ENCODE data around the gene APBB3. TPM values are rescaled to one million over a fixed set of nuclear protein-coding genes. Genes with fewer than 3 reads are reported as not detected.

Gene APBB3
- total and polyA plus RNA-seq, 2 experiments from 2014 or later = 13.1 to 13.8 TPM

GRCh38 chr5:140563596-140563995 lies 802 bp downstream of the APBB3 start:
- H3K9me2 ChIP-seq (ENCODE audit: insufficient read depth) = no peaks in the 10 kb centered on the region
- H3F3A ChIP-seq (ENCODE audit: insufficient read depth) = peaks cover 13% of the 10 kb centered on the region; the same call in 1 of the 2 replicates
- H3K79me2 ChIP-seq (ENCODE audit: insufficient read depth) = peaks cover 49% of the 10 kb centered on the region
- H3K36me3 ChIP-seq (ENCODE audit: low read depth) = peaks cover 8% of the 10 kb centered on the region; the same call in 1 of the 2 replicates
- H3K4me3 ChIP-seq = peak overlapping the region; percentile 90
- in situ Hi-C loops (cut with MboI) = no loop called here
- H2AFZ ChIP-seq = peak overlapping the region; percentile 81
- TF ChIP-seq EZH2 (IDR thresholded peaks at IDR 0.05; ENCODE audit: insufficient read depth, poor library complexity, severe bottlenecking) (no peak), EZH2phosphoT487 (IDR thresholded peaks at IDR 0.05; ENCODE audit: insufficient read depth, low read depth) (no peak)
- H4K20me1 ChIP-seq (ENCODE audit: insufficient read depth) = no peaks in the 10 kb centered on the region
- H3K9me3 ChIP-seq (ENCODE audit: low read depth) = no peaks in the 10 kb centered on the region
- H3K4me2 ChIP-seq (ENCODE audit: unreplicated experiment) = peak overlapping the region; percentile 92
- H3K9ac ChIP-seq = peak overlapping the region; percentile 85
- H3K4me1 ChIP-seq (ENCODE audit: insufficient read depth) = peaks cover 18% of the 10 kb centered on the region
- no peak for DNase-seq
- H3K27me3 ChIP-seq (replicated peaks; ENCODE audit: insufficient read depth) = no peaks in the 10 kb centered on the region
- H3K27ac ChIP-seq = peak overlapping the region; percentile 81
- WGBS, 2 experiments (ENCODE audit: low coverage in 1 of 2, low lambda C conversion rate in 2 of 2, missing lambda C conversion rate in 2 of 2) = 52 to 55% methylated on average over 8 of the region's 8 CpGs

- Histone ChIP-seq H3K36me3 (ENCODE audit: low read depth) (0 out of 2 replicates have a peak, but pooled peaks cover 5% of the 10 kb centered on the region), H3K27me3 (replicated peaks; ENCODE audit: insufficient read depth) (no peaks in the 10 kb centered on the region), H3K27ac (no peak overlapping the region), H3K9me3 (ENCODE audit: low read depth) (no peaks in the 10 kb centered on the region), H3K9ac (no peak overlapping the region), H3F3A (ENCODE audit: insufficient read depth) (peaks cover 21% of the 10 kb centered on the region), H3K9me2 (ENCODE audit: insufficient read depth) (no peaks in the 10 kb centered on the region), H3K79me2 (ENCODE audit: insufficient read depth) (peaks cover 36% of the 10 kb centered on the region), H3K4me2 (ENCODE audit: unreplicated experiment) (no peak overlapping the region), H3K4me1 (ENCODE audit: insufficient read depth) (peaks cover 22% of the 10 kb centered on the region), H2AFZ (no peak overlapping the region), H4K20me1 (ENCODE audit: insufficient read depth) (no peaks in the 10 kb centered on the region), H3K4me3 (no peak overlapping the region)
- 91 to 98% methylated on average over 10 of the region's 10 CpGs for WGBS, 2 experiments (ENCODE audit: low coverage in 1 of 2, low lambda C conversion rate in 2 of 2, missing lambda C conversion rate in 2 of 2)
- TF ChIP-seq EZH2phosphoT487 (IDR thresholded peaks at IDR 0.05; ENCODE audit: insufficient read depth, low read depth) (no peak), EZH2 (IDR thresholded peaks at IDR 0.05; ENCODE audit: insufficient read depth, poor library complexity, severe bottlenecking) (no peak)
- in situ Hi-C loops (cut with MboI) = no loop called here
- DNase-seq = no peak
Measured at GRCh38 chr5:140561753-140562523, 2.5 kb downstream of the APBB3 start.

DNA sequence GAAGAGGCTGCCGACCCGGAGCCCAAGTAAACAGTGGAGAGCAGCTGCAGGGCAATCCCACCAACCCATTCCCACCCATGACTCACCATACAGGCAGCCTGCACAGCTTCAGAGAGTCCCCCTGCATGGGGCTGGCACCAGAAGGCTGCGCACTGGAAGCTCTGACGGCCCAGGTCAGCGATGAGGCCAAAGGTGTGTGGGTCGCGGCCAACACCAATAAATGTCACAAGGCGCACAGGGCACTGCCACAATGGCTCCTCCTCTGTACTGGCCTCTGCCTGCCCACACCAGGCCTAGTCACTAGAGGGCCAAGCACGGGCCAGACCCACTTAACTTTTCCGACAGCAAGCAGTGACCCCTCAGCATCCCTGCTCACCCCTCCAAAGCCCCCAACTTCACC lies 4.2 kb downstream of the APBB3 start:
- no peaks in the 10 kb centered on the region for H3K9me2 ChIP-seq (ENCODE audit: insufficient read depth)
- no peak overlapping the region for H2AFZ ChIP-seq
- in situ Hi-C loops (cut with MboI) = no loop called here
- no peaks in the 10 kb centered on the region for H3K27me3 ChIP-seq (replicated peaks; ENCODE audit: insufficient read depth)
- no peak overlapping the region for H3K9ac ChIP-seq
- H3F3A ChIP-seq (ENCODE audit: insufficient read depth) = peaks cover 22% of the 10 kb centered on the region
- TF ChIP-seq EZH2 (IDR thresholded peaks at IDR 0.05; ENCODE audit: insufficient read depth, poor library complexity, severe bottlenecking) (no peak), EZH2phosphoT487 (IDR thresholded peaks at IDR 0.05; ENCODE audit: insufficient read depth, low read depth) (no peak)
- H3K4me1 ChIP-seq (ENCODE audit: insufficient read depth) = peaks cover 23% of the 10 kb centered on the region
- no peak for DNase-seq
- no peaks in the 10 kb centered on the region for H3K9me3 ChIP-seq (ENCODE audit: low read depth)
- no peaks in the 10 kb centered on the region for H4K20me1 ChIP-seq (ENCODE audit: insufficient read depth)
- H3K27ac ChIP-seq = no peak overlapping the region
- H3K4me3 ChIP-seq = no peak overlapping the region
- H3K79me2 ChIP-seq (ENCODE audit: insufficient read depth) = peaks cover 36% of the 10 kb centered on the region
- H3K36me3 ChIP-seq (ENCODE audit: low read depth) = no peaks in the 10 kb centered on the region
- WGBS, 2 experiments (ENCODE audit: low coverage in 1 of 2, low lambda C conversion rate in 2 of 2, missing lambda C conversion rate in 2 of 2) = 94 to 96% methylated on average over 10 of the region's 10 CpGs
- H3K4me2 ChIP-seq (ENCODE audit: unreplicated experiment) = no peak overlapping the region

- DNase-seq = no peak
- H3F3A ChIP-seq (ENCODE audit: insufficient read depth) = peaks cover 34% of the 10 kb centered on the region
- TF ChIP-seq EZH2 (IDR thresholded peaks at IDR 0.05; ENCODE audit: insufficient read depth, poor library complexity, severe bottlenecking) = no peak
- TF ChIP-seq EZH2phosphoT487 (IDR thresholded peaks at IDR 0.05; ENCODE audit: insufficient read depth, low read depth) = no peak
- H3K4me2 ChIP-seq (ENCODE audit: unreplicated experiment) = no peak overlapping the region
- 0 out of 2 replicates have a peak, but pooled peaks cover under 1% of the 10 kb centered on the region for H3K36me3 ChIP-seq (ENCODE audit: low read depth)
- no peak overlapping the region for H3K4me3 ChIP-seq
- in situ Hi-C loops (cut with MboI) = no loop called here
- no peak overlapping the region; the same call in 1 of the 2 replicates for H3K27ac ChIP-seq
- H3K9me2 ChIP-seq (ENCODE audit: insufficient read depth) = no peaks in the 10 kb centered on the region
- H3K79me2 ChIP-seq (ENCODE audit: insufficient read depth) = peaks cover 47% of the 10 kb centered on the region
- H3K9ac ChIP-seq = no peak overlapping the region
- H3K4me1 ChIP-seq (ENCODE audit: insufficient read depth) = peaks cover 34% of the 10 kb centered on the region
- WGBS, 2 experiments (ENCODE audit: low coverage in 1 of 2, low lambda C conversion rate in 2 of 2, missing lambda C conversion rate in 2 of 2) = 85 to 87% methylated on average over 7 to 9 of the region's 9 CpGs
- H2AFZ ChIP-seq = no peak overlapping the region
- no peaks in the 10 kb centered on the region for H3K27me3 ChIP-seq (replicated peaks; ENCODE audit: insufficient read depth)
- no peaks in the 10 kb centered on the region for H4K20me1 ChIP-seq (ENCODE audit: insufficient read depth)
- no peaks in the 10 kb centered on the region for H3K9me3 ChIP-seq (ENCODE audit: low read depth)
Measured at GRCh38 chr5:140558542-140558941, 5.9 kb downstream of the APBB3 start.
